K562 (cell line): ENCODE measurements around the gene PTCRA.

Source experiments
- PTBP1 ChIP-seq: fragments of 200-400 bp; formaldehyde crosslinking; IDR thresholded peaks from 2 replicates; pipeline ENCODE4 v1.6.1; 2017; ENCODE audit warnings: low read depth, low read length
- TCFL5 ChIP-seq: fragments of 250-450 bp; sonication (Bioruptor Pico); conservative IDR thresholded peaks from 2 replicates; pipeline ENCODE4 v1.6.1; 2021; ENCODE audit warnings: mild to moderate bottlenecking, moderate library complexity, matching md5 sums
- ZBTB40 ChIP-seq, 2 experiments: fragments of 450-650 bp in 1 of 2; sonication (generic) in 1 of 2; formaldehyde crosslinking in 1 of 2; IDR thresholded peaks; 2 replicates each; pipeline versions ENCODE4 v1.7.1 to v1.9.0; 2016 to 2022; ENCODE audit warnings: inconsistent platforms in 1 of 2, mild to moderate bottlenecking in 1 of 2, missing genetic modification reagents in 1 of 2
- TF ChIP-seq, protein P1 (sequence below): sonication (generic); formaldehyde crosslinking; IDR thresholded peaks from 2 replicates; pipeline ENCODE4 v1.8.1; 2022; ENCODE audit warnings: missing genetic modification reagents

DNA sequence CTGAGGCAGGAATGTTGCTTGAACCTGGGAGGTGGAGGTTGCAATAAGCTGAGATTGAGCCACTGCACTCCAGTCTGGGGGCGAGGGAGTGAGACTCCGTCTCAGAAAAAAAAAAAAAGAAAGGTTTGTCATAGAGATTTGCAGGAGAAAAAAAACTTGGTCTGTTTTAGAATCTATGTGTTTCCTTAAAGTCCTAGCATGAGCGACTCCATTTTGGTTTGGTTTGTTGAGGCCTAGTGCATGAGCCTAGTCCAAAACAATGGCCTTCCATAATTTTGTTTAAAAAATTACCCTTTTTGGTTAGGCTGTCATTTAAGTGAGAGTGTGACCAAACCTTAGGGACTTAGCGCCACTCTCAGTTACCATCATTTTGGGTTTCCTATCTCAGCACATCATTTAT lies 36.5 kb downstream of the PTCRA start:
- TF ChIP-seq TCFL5 (CRISPR knock-in tag) (no peak), PTBP1 (no peak), ZBTB40 (IDR thresholded peaks at IDR 0.05) (no peak), ZBTB40 (CRISPR knock-in tag; IDR thresholded peaks at IDR 0.05) (no peak)
- TF ChIP-seq, protein P1, sequence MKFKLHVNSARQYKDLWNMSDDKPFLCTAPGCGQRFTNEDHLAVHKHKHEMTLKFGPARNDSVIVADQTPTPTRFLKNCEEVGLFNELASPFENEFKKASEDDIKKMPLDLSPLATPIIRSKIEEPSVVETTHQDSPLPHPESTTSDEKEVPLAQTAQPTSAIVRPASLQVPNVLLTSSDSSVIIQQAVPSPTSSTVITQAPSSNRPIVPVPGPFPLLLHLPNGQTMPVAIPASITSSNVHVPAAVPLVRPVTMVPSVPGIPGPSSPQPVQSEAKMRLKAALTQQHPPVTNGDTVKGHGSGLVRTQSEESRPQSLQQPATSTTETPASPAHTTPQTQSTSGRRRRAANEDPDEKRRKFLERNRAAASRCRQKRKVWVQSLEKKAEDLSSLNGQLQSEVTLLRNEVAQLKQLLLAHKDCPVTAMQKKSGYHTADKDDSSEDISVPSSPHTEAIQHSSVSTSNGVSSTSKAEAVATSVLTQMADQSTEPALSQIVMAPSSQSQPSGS (CRISPR knock-in tag) = no peak
